Measurements from ENCODE around the gene ARHGAP19. TPM values are rescaled to one million over a fixed set of nuclear protein-coding genes. Genes with fewer than 3 reads are reported as not detected.

The ARHGAP19 gene
- total and polyA plus RNA-seq, 2 donors: 6.0 to 21.3 TPM

- no peaks in the 10 kb centered on the region for H3K4me1 ChIP-seq (ENCODE audit: insufficient read depth)
- no peak overlapping the region for H3K4me3 ChIP-seq (ENCODE audit: low read depth, low read length)
These were observed 38.8 kb upstream of the ARHGAP19 start for GRCh38 chr10:97331153-97331703.

GRCh38 chr10:97329766-97330165, 37.3 kb upstream of the ARHGAP19 start:
- 74% methylated on average over 5 of the region's 5 CpGs for WGBS
- no peak overlapping the region for H3K4me3 ChIP-seq (ENCODE audit: low read depth, low read length)
- DNase-seq (ENCODE audit: extremely low spot score): no peak
- H3K36me3 ChIP-seq (ENCODE audit: insufficient read depth): no peaks in the 10 kb centered on the region
- no peaks in the 10 kb centered on the region for H3K4me1 ChIP-seq (ENCODE audit: insufficient read depth)
- H3K27ac ChIP-seq (ENCODE audit: low read depth): no peak overlapping the region

More at GRCh38 chr10:97331153-97331703, 38.8 kb upstream of the ARHGAP19 start:
- Histone ChIP-seq H3K36me3 (ENCODE audit: insufficient read depth) (no peaks in the 10 kb centered on the region), H3K27ac (ENCODE audit: low read depth) (no peak overlapping the region)
- DNase-seq (ENCODE audit: extremely low spot score): no peak
- WGBS: 79% methylated on average over 6 of the region's 6 CpGs

- DNase-seq (ENCODE audit: extremely low spot score): no peak
- Histone ChIP-seq H3K4me3 (ENCODE audit: low read depth, low read length) (no peak overlapping the region), H3K27ac (ENCODE audit: low read depth) (no peak overlapping the region), H3K36me3 (ENCODE audit: insufficient read depth) (no peaks in the 10 kb centered on the region), H3K4me1 (ENCODE audit: insufficient read depth) (no peaks in the 10 kb centered on the region)
- 75% methylated on average over 3 of the region's 3 CpGs for WGBS
These were observed 36.4 kb upstream of the ARHGAP19 start for GRCh38 chr10:97328646-97329453.

- no peak overlapping the region for H3K4me3 ChIP-seq (ENCODE audit: low read depth, low read length)
- H3K36me3 ChIP-seq (ENCODE audit: insufficient read depth): no peaks in the 10 kb centered on the region
- no peak for DNase-seq (ENCODE audit: extremely low spot score)
- H3K4me1 ChIP-seq (ENCODE audit: insufficient read depth): peaks cover 1% of the 10 kb centered on the region
- H3K27ac ChIP-seq (ENCODE audit: low read depth): no peak overlapping the region
- WGBS: 78% methylated on average over 7 of the region's 7 CpGs
These were observed 35.2 kb upstream of the ARHGAP19 start for GRCh38 chr10:97327348-97328294.

GRCh38 chr10:97325754-97326153, 33.3 kb upstream of the ARHGAP19 start:
- Histone ChIP-seq H3K27ac (ENCODE audit: low read depth) (no peak overlapping the region), H3K36me3 (ENCODE audit: insufficient read depth) (no peaks in the 10 kb centered on the region), H3K4me3 (ENCODE audit: low read depth, low read length) (no peak overlapping the region), H3K4me1 (ENCODE audit: insufficient read depth) (peaks cover 1% of the 10 kb centered on the region)
- no peak for DNase-seq (ENCODE audit: extremely low spot score)
- 68% methylated on average over 9 of the region's 9 CpGs for WGBS

GRCh38 chr10:97323501-97323900, 31.1 kb upstream of the ARHGAP19 start:
- Histone ChIP-seq H3K27ac (ENCODE audit: low read depth) (no peak overlapping the region), H3K4me1 (ENCODE audit: insufficient read depth) (peaks cover 1% of the 10 kb centered on the region), H3K4me3 (ENCODE audit: low read depth, low read length) (no peak overlapping the region), H3K36me3 (ENCODE audit: insufficient read depth) (no peaks in the 10 kb centered on the region)
- WGBS: 85% methylated on average over 4 of the region's 4 CpGs
- no peak for DNase-seq (ENCODE audit: extremely low spot score)

GRCh38 chr10:97321804-97322190, 29.4 kb upstream of the ARHGAP19 start:
- no peak for DNase-seq (ENCODE audit: extremely low spot score)
- Histone ChIP-seq H3K4me3 (ENCODE audit: low read depth, low read length) (no peak overlapping the region), H3K4me1 (ENCODE audit: insufficient read depth) (peaks cover 1% of the 10 kb centered on the region), H3K36me3 (ENCODE audit: insufficient read depth) (no peaks in the 10 kb centered on the region), H3K27ac (ENCODE audit: low read depth) (no peak overlapping the region)
- 94% methylated on average over 3 of the region's 3 CpGs for WGBS

GRCh38 chr10:97321032-97321803, 28.8 kb upstream of the ARHGAP19 start:
- WGBS: 42% methylated on average over 38 of the region's 38 CpGs
- H3K27ac ChIP-seq (ENCODE audit: low read depth): no peak overlapping the region

GRCh38 chr10:97320480-97321031, 28.1 kb upstream of the ARHGAP19 start:
- no peak overlapping the region for H3K27ac ChIP-seq (ENCODE audit: low read depth)
- DNase-seq (ENCODE audit: extremely low spot score): no peak
- H3K4me3 ChIP-seq (ENCODE audit: low read depth, low read length): peak overlapping the region; percentile 84
- WGBS: 27% methylated on average over 24 of the region's 24 CpGs
- H3K4me1 ChIP-seq (ENCODE audit: insufficient read depth): peaks cover 1% of the 10 kb centered on the region
- no peaks in the 10 kb centered on the region for H3K36me3 ChIP-seq (ENCODE audit: insufficient read depth)

More at GRCh38 chr10:97321032-97321803, 28.8 kb upstream of the ARHGAP19 start:
- H3K4me3 ChIP-seq (ENCODE audit: low read depth, low read length): peak overlapping the region; percentile 84
- H3K4me1 ChIP-seq (ENCODE audit: insufficient read depth): peaks cover 1% of the 10 kb centered on the region
- H3K36me3 ChIP-seq (ENCODE audit: insufficient read depth): no peaks in the 10 kb centered on the region
- no peak for DNase-seq (ENCODE audit: extremely low spot score)

- WGBS: 1% methylated on average over 83 of the region's 83 CpGs
- Histone ChIP-seq H3K4me3 (ENCODE audit: low read depth, low read length) (peak overlapping the region; percentile 84), H3K4me1 (ENCODE audit: insufficient read depth) (peaks cover 1% of the 10 kb centered on the region), H3K36me3 (ENCODE audit: insufficient read depth) (no peaks in the 10 kb centered on the region), H3K27ac (ENCODE audit: low read depth) (peak overlapping the region; percentile 81)
- DNase-seq (ENCODE audit: extremely low spot score): no peak
These were observed 27.4 kb upstream of the ARHGAP19 start for GRCh38 chr10:97319671-97320479.

GRCh38 chr10:97318772-97319651, 26.6 kb upstream of the ARHGAP19 start, which contains the start of gene FRAT1:
Gene FRAT1, plus strand, starts transcription at chr10:97319271. Its CDS starts 183 bp downstream, at chr10:97319454.
- H3K36me3 ChIP-seq (ENCODE audit: insufficient read depth): no peaks in the 10 kb centered on the region
- H3K4me3 ChIP-seq (ENCODE audit: low read depth, low read length): peak within 1 kb of the TSS; percentile 84
- WGBS: under 1% methylated on average over 79 of the region's 79 CpGs
- peak within 1 kb of the TSS; percentile 99 for H3K27ac ChIP-seq (ENCODE audit: low read depth)
- DNase-seq (ENCODE audit: extremely low spot score): peak; percentile 81
- H3K4me1 ChIP-seq (ENCODE audit: insufficient read depth): peaks cover 1% of the 10 kb centered on the region

Measured in urinary bladder (tissue), 4 donors.